Panc1 (cell line): ENCODE data around the gene RAB12. TPM values are rescaled to one million over a fixed set of nuclear protein-coding genes. Genes with fewer than 3 reads are reported as not detected.

Experiments used
- ATAC-seq: fragments of 200-7000 bp; cut with Tn5 transposase; 2 replicates; pipeline ENCODE4 v1.9.1; 2020; ENCODE audit warnings: mild to moderate bottlenecking, moderate library complexity
- BruUV-seq: library from RNA; stranded (reverse); fragments of 400-500 nt; replicated peaks from 2 replicates; lab custom pipeline; 2021; lab: Mats Ljungman, UMichigan
- CTCF ChIA-PET: fragments of 300-600 bp; sonication (Branson Sonifier 250); formaldehyde crosslinking; loops from one replicate; lab custom pipeline; 2022; ENCODE audit warnings: antibody characterized with exemption; lab: Charles Lee
- POLR2A ChIA-PET: fragments of 300-600 bp; sonication (Branson Sonifier 250); formaldehyde crosslinking; loops from one replicate; lab custom pipeline; 2022; ENCODE audit warnings: antibody characterized with exemption; lab: Charles Lee
- DNase-seq: peaks from one replicate; pipeline ENCODE4 v3.0.0-alpha.2; 2010; ENCODE audit warnings: low read depth, low spot score
- H3K27ac ChIP-seq: 2 replicates; pipeline ENCODE4 v1.5.1; 2011; ENCODE audit warnings: mild to moderate bottlenecking, low read length, inconsistent platforms
- H3K27me3 ChIP-seq: fragments of 200-500 bp; sonication (Bioruptor generic); 2 replicates; pipeline ENCODE4 v1.6.0; 2014; ENCODE audit warnings: low read length, inconsistent platforms; ENCODE audit not compliant: control insufficient read depth, insufficient read depth
- H3K36me3 ChIP-seq: fragments of 200-500 bp; sonication (Bioruptor generic); 2 replicates; pipeline ENCODE4 v1.5.1; 2014; ENCODE audit warnings: inconsistent platforms, mild to moderate bottlenecking, low read length, moderate library complexity; ENCODE audit not compliant: control insufficient read depth, insufficient read depth
- H3K4me1 ChIP-seq: 2 replicates; pipeline ENCODE4 v1.5.1; 2011; ENCODE audit warnings: inconsistent platforms, mild to moderate bottlenecking, low read length, moderate library complexity; ENCODE audit not compliant: control insufficient read depth, insufficient read depth
- H3K4me3 ChIP-seq, 2 experiments: 2 replicates each; pipeline ENCODE4 v1.5.1; 2011 to 2012; ENCODE audit warnings: low read depth in 2 of 2, low read length in 2 of 2, mild to moderate bottlenecking in 2 of 2, inconsistent platforms in 1 of 2, moderate library complexity in 1 of 2
- H3K9me3 ChIP-seq: fragments of 200-500 bp; sonication (Bioruptor generic); 2 replicates; pipeline ENCODE4 v1.5.1; 2014; ENCODE audit warnings: low read depth, mild to moderate bottlenecking, inconsistent platforms, low read length, moderate library complexity; ENCODE audit not compliant: control insufficient read depth, insufficient read depth
- POLR2AphosphoS5 ChIP-seq: IDR thresholded peaks from 2 replicates; pipeline ENCODE4 v1.6.1; 2012; ENCODE audit warnings: mild to moderate bottlenecking, low read depth, low read length, moderate library complexity
- SIN3A ChIP-seq: IDR thresholded peaks from 2 replicates; pipeline ENCODE4 v1.6.1; 2012; ENCODE audit warnings: low read depth, mild to moderate bottlenecking, low read length, moderate library complexity, borderline replicate concordance; ENCODE audit not compliant: insufficient read depth
- TCF7L2 ChIP-seq: IDR thresholded peaks from 2 replicates; pipeline ENCODE4 v1.6.1; 2011; ENCODE audit warnings: mild to moderate bottlenecking, low read depth, low read length, inconsistent platforms
- in situ Hi-C: cut with HindIII; loops from 2 replicates; pipeline ENCODE4 v1.10.0; 2016; ENCODE audit warnings: low sequenced_read_pairs, low pct_unique_long_range_greater_than_20kb
- intact Hi-C: fragments of 100-400 bp; cut with micrococcal nuclease; formaldehyde crosslinking; loops from one replicate; pipeline ENCODE4 v1.10.0; 2022; ENCODE audit not compliant: unreplicated experiment
- total RNA-seq: library from RNA; stranded (reverse); gene quantifications from one replicate; pipeline ENCODE4 v1.2.1, GENCODE V29; 2021; ENCODE audit not compliant: unreplicated experiment
- TF ChIP-seq, protein P1 (sequence below), 2 experiments: IDR thresholded peaks; 2 replicates each; pipeline ENCODE4 v1.6.1; 2011 to 2012; ENCODE audit warnings: low read depth in 2 of 2, control low read depth in 1 of 2, low read length in 1 of 2, mild to moderate bottlenecking in 1 of 2, moderate library complexity in 1 of 2; ENCODE audit not compliant: insufficient read depth in 1 of 2
- TF ChIP-seq, protein P2 (sequence below): fragments of 450-650 bp; IDR thresholded peaks from 2 replicates; pipeline ENCODE4 v1.5.1; 2017; ENCODE audit warnings: mild to moderate bottlenecking

Gene RAB12
- total RNA-seq, 1 experiment from 2014 or later, result 35.7 TPM

DNA sequence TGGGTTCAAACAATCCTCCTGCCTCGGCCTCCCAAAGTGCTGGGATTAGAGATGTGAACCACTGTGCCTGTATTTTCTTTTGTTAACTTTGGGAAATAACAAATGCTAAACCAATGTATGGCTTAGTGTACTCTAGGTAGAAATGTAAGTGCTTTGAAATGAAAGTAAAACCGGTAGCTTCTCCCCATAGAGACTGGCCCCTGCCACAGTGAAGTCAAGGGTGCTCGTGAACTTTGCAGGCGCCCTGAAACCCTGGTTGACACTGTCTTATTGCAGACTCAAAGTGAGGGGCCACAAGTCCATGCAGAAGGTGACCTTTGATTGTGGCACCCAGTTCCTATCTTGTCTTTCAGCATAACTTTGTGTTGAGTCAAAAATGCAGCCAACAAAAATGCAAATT is 72.0 kb downstream of the RAB12 start:
- Histone ChIP-seq H3K4me3 (no peak overlapping the region), H3K27me3 (no peaks in the 10 kb centered on the region), H3K27ac (no peak overlapping the region), H3K9me3 (no peaks in the 10 kb centered on the region), H3K4me1 (no peaks in the 10 kb centered on the region), H3K36me3 (no peaks in the 10 kb centered on the region)
- ChIA-PET POLR2A (no interaction called here), CTCF (no interaction called here)
- in situ Hi-C loops, result no loop called here
- BruUV-seq, result no TSS peak
- DNase-seq (no peak), ATAC-seq (no peak)
- intact Hi-C loops, result no loop called here
- TF ChIP-seq SIN3A, result no peak
- TF ChIP-seq, protein P1, sequence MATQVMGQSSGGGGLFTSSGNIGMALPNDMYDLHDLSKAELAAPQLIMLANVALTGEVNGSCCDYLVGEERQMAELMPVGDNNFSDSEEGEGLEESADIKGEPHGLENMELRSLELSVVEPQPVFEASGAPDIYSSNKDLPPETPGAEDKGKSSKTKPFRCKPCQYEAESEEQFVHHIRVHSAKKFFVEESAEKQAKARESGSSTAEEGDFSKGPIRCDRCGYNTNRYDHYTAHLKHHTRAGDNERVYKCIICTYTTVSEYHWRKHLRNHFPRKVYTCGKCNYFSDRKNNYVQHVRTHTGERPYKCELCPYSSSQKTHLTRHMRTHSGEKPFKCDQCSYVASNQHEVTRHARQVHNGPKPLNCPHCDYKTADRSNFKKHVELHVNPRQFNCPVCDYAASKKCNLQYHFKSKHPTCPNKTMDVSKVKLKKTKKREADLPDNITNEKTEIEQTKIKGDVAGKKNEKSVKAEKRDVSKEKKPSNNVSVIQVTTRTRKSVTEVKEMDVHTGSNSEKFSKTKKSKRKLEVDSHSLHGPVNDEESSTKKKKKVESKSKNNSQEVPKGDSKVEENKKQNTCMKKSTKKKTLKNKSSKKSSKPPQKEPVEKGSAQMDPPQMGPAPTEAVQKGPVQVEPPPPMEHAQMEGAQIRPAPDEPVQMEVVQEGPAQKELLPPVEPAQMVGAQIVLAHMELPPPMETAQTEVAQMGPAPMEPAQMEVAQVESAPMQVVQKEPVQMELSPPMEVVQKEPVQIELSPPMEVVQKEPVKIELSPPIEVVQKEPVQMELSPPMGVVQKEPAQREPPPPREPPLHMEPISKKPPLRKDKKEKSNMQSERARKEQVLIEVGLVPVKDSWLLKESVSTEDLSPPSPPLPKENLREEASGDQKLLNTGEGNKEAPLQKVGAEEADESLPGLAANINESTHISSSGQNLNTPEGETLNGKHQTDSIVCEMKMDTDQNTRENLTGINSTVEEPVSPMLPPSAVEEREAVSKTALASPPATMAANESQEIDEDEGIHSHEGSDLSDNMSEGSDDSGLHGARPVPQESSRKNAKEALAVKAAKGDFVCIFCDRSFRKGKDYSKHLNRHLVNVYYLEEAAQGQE (IDR thresholded peaks at IDR 0.05; ENCODE audit: insufficient read depth in 1 of 2, low read depth in 2 of 2, low read length in 1 of 2), result no peak
- TF ChIP-seq POLR2AphosphoS5, result no peak
- TF ChIP-seq, protein P2, sequence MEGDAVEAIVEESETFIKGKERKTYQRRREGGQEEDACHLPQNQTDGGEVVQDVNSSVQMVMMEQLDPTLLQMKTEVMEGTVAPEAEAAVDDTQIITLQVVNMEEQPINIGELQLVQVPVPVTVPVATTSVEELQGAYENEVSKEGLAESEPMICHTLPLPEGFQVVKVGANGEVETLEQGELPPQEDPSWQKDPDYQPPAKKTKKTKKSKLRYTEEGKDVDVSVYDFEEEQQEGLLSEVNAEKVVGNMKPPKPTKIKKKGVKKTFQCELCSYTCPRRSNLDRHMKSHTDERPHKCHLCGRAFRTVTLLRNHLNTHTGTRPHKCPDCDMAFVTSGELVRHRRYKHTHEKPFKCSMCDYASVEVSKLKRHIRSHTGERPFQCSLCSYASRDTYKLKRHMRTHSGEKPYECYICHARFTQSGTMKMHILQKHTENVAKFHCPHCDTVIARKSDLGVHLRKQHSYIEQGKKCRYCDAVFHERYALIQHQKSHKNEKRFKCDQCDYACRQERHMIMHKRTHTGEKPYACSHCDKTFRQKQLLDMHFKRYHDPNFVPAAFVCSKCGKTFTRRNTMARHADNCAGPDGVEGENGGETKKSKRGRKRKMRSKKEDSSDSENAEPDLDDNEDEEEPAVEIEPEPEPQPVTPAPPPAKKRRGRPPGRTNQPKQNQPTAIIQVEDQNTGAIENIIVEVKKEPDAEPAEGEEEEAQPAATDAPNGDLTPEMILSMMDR, result no peak
- no peak for TF ChIP-seq TCF7L2

DNA sequence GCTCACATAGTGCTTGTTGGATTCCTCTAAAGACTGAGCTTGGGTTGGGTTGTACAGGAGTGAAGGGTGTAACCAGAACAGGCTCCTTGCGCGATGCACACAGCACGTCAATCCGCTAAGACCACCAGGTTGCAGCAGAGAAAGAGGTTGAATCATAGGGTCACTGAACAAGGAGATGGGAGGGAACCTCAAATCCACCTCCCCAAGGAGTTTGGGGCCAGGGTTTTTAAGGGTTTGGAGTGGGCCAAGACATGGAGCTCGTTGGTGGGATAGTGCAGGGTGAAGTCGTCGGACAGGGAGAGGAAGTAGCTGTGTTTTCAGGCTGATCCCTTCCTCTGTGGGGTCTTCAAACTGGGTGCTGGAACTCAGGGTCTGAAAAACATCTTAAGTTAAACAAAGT is 75.3 kb downstream of the RAB12 start:
- no peak for ATAC-seq

More for the DNA sequence above, 75.3 kb downstream of the RAB12 start:
- no peak overlapping the region for H3K27ac ChIP-seq
- no peaks in the 10 kb centered on the region for H3K36me3 ChIP-seq
- BruUV-seq, result no TSS peak
- H3K9me3 ChIP-seq, result no peaks in the 10 kb centered on the region
- no peak overlapping the region for H3K4me3 ChIP-seq
- intact Hi-C loops, result no loop called here
- in situ Hi-C loops, result no loop called here
- H3K27me3 ChIP-seq, result no peaks in the 10 kb centered on the region
- POLR2A ChIA-PET, result no interaction called here
- TF ChIP-seq SIN3A (no peak), TCF7L2 (no peak), POLR2AphosphoS5 (no peak)
- TF ChIP-seq, protein P2, result no peak
- TF ChIP-seq, protein P1 (IDR thresholded peaks at IDR 0.05; ENCODE audit: insufficient read depth in 1 of 2, low read depth in 2 of 2, low read length in 1 of 2), result no peak
- CTCF ChIA-PET, result no interaction called here
- H3K4me1 ChIP-seq, result no peaks in the 10 kb centered on the region
- DNase-seq, result no peak
